K562 (cell line): ENCODE measurements around the gene GCHFR. TPM values are rescaled to one million over a fixed set of nuclear protein-coding genes. Genes with fewer than 3 reads are reported as not detected.

ENCODE experiments used
- ATAC-seq: fragments of 200-7000 bp; cut with Tn5 transposase; 3 replicates; pipeline ENCODE4 v1.9.1; 2020; ENCODE audit warnings: moderate library complexity
- BruUV-seq: library from RNA; stranded (reverse); fragments of 400-500 nt; replicated peaks from 2 replicates; lab custom pipeline; 2021; lab: Mats Ljungman, UMichigan
- CTCF ChIA-PET: fragments of 300-600 bp; formaldehyde crosslinking; extraction: SDS; loops from one replicate; lab custom pipeline; 2021; ENCODE audit warnings: low intra/inter-chr PET ratio; lab: Yijun Ruan, JAX
- POLR2A ChIA-PET: fragments of 300-600, 350-650 bp; sonication (Branson Sonifier 250); formaldehyde crosslinking; extraction: SDS; loops from one replicate; lab custom pipeline; 2021; ENCODE audit warnings: antibody characterized with exemption, inconsistent platforms; lab: Yijun Ruan, JAX
- DNase-seq, 4 experiments: peaks; one replicate each; pipeline versions ENCODE4 v3.0.0 to v3.0.0-alpha.2; 2011 to 2018; ENCODE audit warnings: low spot score in 3 of 4, mixed read lengths in 3 of 4; ENCODE audit errors: extremely low read depth in 1 of 4
- FAIRE-seq: peaks from 2 replicates; lab custom pipeline; 2011; peaks lifted over from hg19 to GRCh38; lab: Jason Lieb, UNC
- H2AFZ ChIP-seq: 2 replicates; pipeline ENCODE4 v1.6.0; 2011; ENCODE audit warnings: low read depth, low read length, control low read depth, inconsistent platforms
- H3K27ac ChIP-seq: fragments of 200-600 bp; 3 replicates; pipeline ENCODE4 v1.8.0; 2011; ENCODE audit warnings: low read depth, mild to moderate bottlenecking, control low read depth, inconsistent platforms, low read length, moderate library complexity, mixed read lengths; ENCODE audit errors: extremely low read depth
- H3K27me3 ChIP-seq, 2 experiments: fragments of 300-600 bp in 1 of 2; 2 replicates in 1 of 2; 3 replicates in 1 of 2; pipeline versions ENCODE4 v1.6.0 to v1.8.0; 2011; ENCODE audit warnings: inconsistent platforms in 2 of 2, low read length in 2 of 2, mild to moderate bottlenecking in 1 of 2, mixed read lengths in 1 of 2, moderate library complexity in 1 of 2; ENCODE audit not compliant: control insufficient read depth in 2 of 2, insufficient read depth in 2 of 2
- H3K36me3 ChIP-seq: fragments of 300-600 bp; 3 replicates; pipeline ENCODE4 v1.8.0; 2011; ENCODE audit warnings: mild to moderate bottlenecking, low read length, inconsistent platforms; ENCODE audit not compliant: control insufficient read depth, insufficient read depth
- H3K4me1 ChIP-seq, 2 experiments: fragments of 200-600 bp in 1 of 2; replicated peaks in 1 of 2; 2 replicates in 1 of 2; 3 replicates in 1 of 2; pipeline versions ENCODE4 v1.5.1 to v1.8.0; 2011; ENCODE audit warnings: inconsistent platforms in 2 of 2, low read length in 2 of 2, mild to moderate bottlenecking in 1 of 2, mixed read lengths in 1 of 2, moderate library complexity in 1 of 2; ENCODE audit not compliant: control insufficient read depth in 2 of 2, insufficient read depth in 2 of 2
- H3K4me2 ChIP-seq: 2 replicates; pipeline ENCODE4 v1.6.1; 2011; ENCODE audit warnings: low read length, control low read depth, inconsistent platforms, mixed read lengths; ENCODE audit not compliant: insufficient read depth
- H3K4me3 ChIP-seq: fragments of 200-600 bp; sonication (generic), shearing (Covaris generic); 2 replicates; pipeline ENCODE4 v1.5.1; 2016; ENCODE audit warnings: control low read depth, inconsistent platforms
- H3K79me2 ChIP-seq: fragments of 200-600 bp; 3 replicates; pipeline ENCODE4 v1.8.0; 2011; ENCODE audit warnings: low read length, inconsistent platforms; ENCODE audit not compliant: control insufficient read depth, insufficient read depth
- H3K9ac ChIP-seq, 2 experiments: 2 replicates each; pipeline versions ENCODE4 v1.6.0 to v1.6.1; 2011; ENCODE audit warnings: low read depth in 2 of 2, low read length in 2 of 2, control low read depth in 1 of 2, inconsistent platforms in 1 of 2, mild to moderate bottlenecking in 1 of 2, mixed read lengths in 1 of 2; ENCODE audit not compliant: insufficient read depth in 1 of 2
- H3K9me1 ChIP-seq: one replicate; pipeline ENCODE4 v1.6.0; 2011; ENCODE audit warnings: inconsistent platforms, mild to moderate bottlenecking, low read length, moderate library complexity; ENCODE audit not compliant: control insufficient read depth, insufficient read depth
- H3K9me3 ChIP-seq: replicated peaks from 2 replicates; pipeline ENCODE4 v1.5.1; 2011; ENCODE audit warnings: low read depth, low read length, inconsistent platforms; ENCODE audit not compliant: control insufficient read depth, insufficient read depth
- H4K20me1 ChIP-seq: replicated peaks from 2 replicates; pipeline ENCODE4 v1.6.1; 2011; ENCODE audit warnings: low read length, inconsistent platforms, mixed read lengths; ENCODE audit not compliant: control insufficient read depth, insufficient read depth
- ARHGAP35 ChIP-seq: fragments of 450-650 bp; IDR thresholded peaks from 2 replicates; pipeline ENCODE4 v1.6.1; 2018; ENCODE audit not compliant: partially characterized antibody
- MCM5 ChIP-seq: fragments of 450-650 bp; IDR thresholded peaks from 2 replicates; pipeline ENCODE4 v1.6.1; 2016; ENCODE audit warnings: low read depth
- POLR2G ChIP-seq: fragments of 200-400 bp; formaldehyde crosslinking; IDR thresholded peaks from 2 replicates; pipeline ENCODE4 v1.6.1; 2017; ENCODE audit warnings: low read depth, mild to moderate bottlenecking, antibody characterized with exemption, low read length, moderate library complexity
- RBM17 ChIP-seq: fragments of 200-400 bp; formaldehyde crosslinking; IDR thresholded peaks from 2 replicates; pipeline ENCODE4 v1.6.1; 2017; ENCODE audit warnings: low read depth, mild to moderate bottlenecking, low read length, borderline replicate concordance
- ZBTB33 ChIP-seq: sonication (generic); formaldehyde crosslinking; IDR thresholded peaks from 2 replicates; pipeline ENCODE4 v1.8.1; 2023; ENCODE audit warnings: mild to moderate bottlenecking, missing genetic modification reagents
- ZC3H8 ChIP-seq: fragments of 450-650 bp; IDR thresholded peaks from 2 replicates; pipeline ENCODE4 v1.6.1; 2017
- WGBS: fragments of 100-300 bp; shearing (Covaris generic); methylation state at CpG from one replicate; pipeline ENCODE4 v1.1.6; 2016; ENCODE audit warnings: low coverage, mixed read lengths; ENCODE audit not compliant: insufficient coverage; ENCODE audit errors: missing lambda C conversion rate; 5-methylcytosine and 5-hydroxymethylcytosine counted together
- in situ Hi-C: fragments of 300-500 bp; cut with MboI; formaldehyde crosslinking; loops from 4 replicates; pipeline ENCODE4 v1.15.0; 2018; ENCODE audit warnings: inconsistent platforms, mixed read lengths
- intact Hi-C: fragments of 100-400 bp; cut with micrococcal nuclease; formaldehyde crosslinking; loops from 2 replicates; pipeline ENCODE4 v1.14.2; 2022
- polyA plus RNA-seq, 8 experiments: library from polyadenylated mRNA; depleted of rRNA in 4 of 8; stranded (reverse) in 5 of 8; unstranded in 3 of 8; fragments of >200 nt; fragmentation: Nextera tagmentation in 2 of 8; fragmentation: Illumina TruSeq in 1 of 8; extraction: Ambion mirVana in 2 of 8; extraction: Trizol in 1 of 8; gene quantifications; 2 replicates each; pipeline versions ENCODE4 v1.2.1 to v1.2.3, GENCODE V29; 2011 to 2014; ENCODE audit warnings: inconsistent platforms in 1 of 8, missing spikeins in 1 of 8
- total RNA-seq, 7 experiments: library from RNA; depleted of rRNA in 6 of 7; stranded (reverse); fragments of >200 nt in 6 of 7; fragmentation: Illumina TruSeq in 2 of 7; extraction: Trizol in 2 of 7; gene quantifications; 2 replicates each; pipeline versions ENCODE4 v1.2.1 to v1.2.3, GENCODE V29; 2011 to 2021; ENCODE audit warnings: low replicate concordance in 1 of 7
- TF ChIP-seq, protein P1 (sequence below): fragments of 450-650 bp; IDR thresholded peaks from 2 replicates; pipeline ENCODE4 v1.7.1; 2018; ENCODE audit warnings: mild to moderate bottlenecking, low read depth; ENCODE audit not compliant: partially characterized antibody
- TF ChIP-seq, protein P2 (sequence below): fragments of 450-650 bp; formaldehyde crosslinking; IDR thresholded peaks from 2 replicates; pipeline ENCODE4 v1.4.0; 2022; ENCODE audit warnings: missing genetic modification characterization

Gene GCHFR
- total and polyA plus RNA-seq, 9 of the 15 experiments (the other 6 are each of a cell fraction or from before 2014, with no cell fraction given), result 8.7 to 83.5 (median 20.8) TPM

GRCh38 chr15:40766906-40767837, 3.3 kb downstream of the GCHFR start:
- Histone ChIP-seq H4K20me1 (no peaks in the 10 kb centered on the region; the same call in none of the 2 replicates), H3K27me3 (no peaks in the 10 kb centered on the region), H3K36me3 (peaks cover 16% of the 10 kb centered on the region; the same call in 1 of the 3 replicates), H3K4me2 (no peak overlapping the region), H3K9ac (peak overlapping the region in 1 of 2 experiments; percentile 63; a peak in 2 of 4 replicates), H3K9me1 (no peaks in the 10 kb centered on the region), H3K4me1 (peaks cover 21 to 73% of the 10 kb centered on the region in 2 experiments; a peak in 4 of 5 replicates), H2AFZ (no peak overlapping the region), H3K79me2 (no peaks in the 10 kb centered on the region), H3K27ac (no peak overlapping the region), H3K9me3 (no peaks in the 10 kb centered on the region), H3K4me3 (no peak overlapping the region)
- WGBS, result 70% methylated on average over 23 of the region's 32 CpGs
- TF ChIP-seq, protein P1, sequence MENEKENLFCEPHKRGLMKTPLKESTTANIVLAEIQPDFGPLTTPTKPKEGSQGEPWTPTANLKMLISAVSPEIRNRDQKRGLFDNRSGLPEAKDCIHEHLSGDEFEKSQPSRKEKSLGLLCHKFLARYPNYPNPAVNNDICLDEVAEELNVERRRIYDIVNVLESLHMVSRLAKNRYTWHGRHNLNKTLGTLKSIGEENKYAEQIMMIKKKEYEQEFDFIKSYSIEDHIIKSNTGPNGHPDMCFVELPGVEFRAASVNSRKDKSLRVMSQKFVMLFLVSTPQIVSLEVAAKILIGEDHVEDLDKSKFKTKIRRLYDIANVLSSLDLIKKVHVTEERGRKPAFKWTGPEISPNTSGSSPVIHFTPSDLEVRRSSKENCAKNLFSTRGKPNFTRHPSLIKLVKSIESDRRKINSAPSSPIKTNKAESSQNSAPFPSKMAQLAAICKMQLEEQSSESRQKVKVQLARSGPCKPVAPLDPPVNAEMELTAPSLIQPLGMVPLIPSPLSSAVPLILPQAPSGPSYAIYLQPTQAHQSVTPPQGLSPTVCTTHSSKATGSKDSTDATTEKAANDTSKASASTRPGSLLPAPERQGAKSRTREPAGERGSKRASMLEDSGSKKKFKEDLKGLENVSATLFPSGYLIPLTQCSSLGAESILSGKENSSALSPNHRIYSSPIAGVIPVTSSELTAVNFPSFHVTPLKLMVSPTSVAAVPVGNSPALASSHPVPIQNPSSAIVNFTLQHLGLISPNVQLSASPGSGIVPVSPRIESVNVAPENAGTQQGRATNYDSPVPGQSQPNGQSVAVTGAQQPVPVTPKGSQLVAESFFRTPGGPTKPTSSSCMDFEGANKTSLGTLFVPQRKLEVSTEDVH, result no peak
- peak; percentile 48; the same call in 1 of the 2 replicates for TF ChIP-seq POLR2G
- no peak for TF ChIP-seq MCM5
- no peak for TF ChIP-seq ZC3H8
- TF ChIP-seq RBM17, result no peak
- TF ChIP-seq ARHGAP35, result no peak
- peak; percentile 3; the same call in 1 of the 2 replicates for TF ChIP-seq ZBTB33 (CRISPR knock-in tag)
- TF ChIP-seq, protein P2, sequence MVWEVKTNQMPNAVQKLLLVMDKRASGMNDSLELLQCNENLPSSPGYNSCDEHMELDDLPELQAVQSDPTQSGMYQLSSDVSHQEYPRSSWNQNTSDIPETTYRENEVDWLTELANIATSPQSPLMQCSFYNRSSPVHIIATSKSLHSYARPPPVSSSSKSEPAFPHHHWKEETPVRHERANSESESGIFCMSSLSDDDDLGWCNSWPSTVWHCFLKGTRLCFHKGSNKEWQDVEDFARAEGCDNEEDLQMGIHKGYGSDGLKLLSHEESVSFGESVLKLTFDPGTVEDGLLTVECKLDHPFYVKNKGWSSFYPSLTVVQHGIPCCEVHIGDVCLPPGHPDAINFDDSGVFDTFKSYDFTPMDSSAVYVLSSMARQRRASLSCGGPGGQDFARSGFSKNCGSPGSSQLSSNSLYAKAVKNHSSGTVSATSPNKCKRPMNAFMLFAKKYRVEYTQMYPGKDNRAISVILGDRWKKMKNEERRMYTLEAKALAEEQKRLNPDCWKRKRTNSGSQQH (CRISPR knock-in tag), result no peak
- CTCF ChIA-PET, result no interaction called here
- FAIRE-seq (no peak), DNase-seq (peak in 1 of 4 experiments; percentile 39), ATAC-seq (no peak)
- intact Hi-C loops, result loop anchor here (10.0 kb wide), 1 partner anchor 172 kb away; the partner anchor contains the start of gene KNL1
- no TSS peak for BruUV-seq
- POLR2A ChIA-PET, result interaction anchor here (0.6 to 1.4 kb wide), 5 partner anchors 9 to 127 kb away, joined by 3 to 5 read pairs (median 4); partner anchors contain the start of gene VPS18
- in situ Hi-C loops, result no loop called here
